AML-193 (cell line): ENCODE results near the gene OPA1.

Experiments used
- DNase-seq, 2 experiments: peaks; one replicate each; lab custom pipeline; 2025; lab: John Stamatoyannopoulos, UW

OPA1 gene

GRCh38 chr3:193737191-193737751 is 144.3 kb downstream of the OPA1 start:
- no peak for DNase-seq

GRCh38 chr3:193742628-193743027 is 149.6 kb downstream of the OPA1 start:
- no peak for DNase-seq

GRCh38 chr3:193743702-193744047 is 150.7 kb downstream of the OPA1 start:
- DNase-seq: peak; percentile 42 to 52

GRCh38 chr3:193744048-193744821 is 151.2 kb downstream of the OPA1 start:
- no peak for DNase-seq

- DNase-seq: no peak
These were observed 152.0 kb downstream of the OPA1 start for GRCh38 chr3:193744822-193745684.

GRCh38 chr3:193746832-193747231 is 153.8 kb downstream of the OPA1 start:
- DNase-seq: no peak
